SIG-M5 treated with dmso at 0.1 percent for 504 hours (cell line): Measurements from ENCODE around the gene FUT9.
"Not testable (repeated sequence)": the region's sequence is repeated elsewhere in the genome, so short reads cannot be mapped to it uniquely, and the experiment has no call there.

Experiments used
- DNase-seq: peaks from one replicate; lab custom pipeline; 2025; ENCODE audit not compliant: unreplicated experiment; lab: John Stamatoyannopoulos, UW

FUT9 gene

DNA sequence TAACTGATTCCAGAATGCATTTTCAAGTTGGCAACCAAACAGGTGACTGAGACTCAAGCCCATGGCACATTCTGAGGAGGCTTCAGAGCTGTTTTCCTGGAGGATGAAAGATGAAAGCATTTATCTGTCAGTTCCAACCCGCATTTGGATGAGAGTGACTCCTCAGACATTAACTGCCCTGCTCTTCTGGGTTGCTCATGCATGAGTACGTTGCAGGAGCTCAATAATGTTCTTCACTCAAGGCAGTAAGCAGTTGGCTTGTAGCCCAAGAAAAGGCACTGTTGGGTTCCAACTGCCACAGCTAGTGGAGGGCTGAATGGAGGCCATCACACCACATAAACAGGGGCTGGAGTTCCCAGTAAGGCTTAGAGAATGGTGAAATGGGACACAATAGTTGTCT is 155.3 kb downstream of the FUT9 start:
- DNase-seq, result no peak

DNA sequence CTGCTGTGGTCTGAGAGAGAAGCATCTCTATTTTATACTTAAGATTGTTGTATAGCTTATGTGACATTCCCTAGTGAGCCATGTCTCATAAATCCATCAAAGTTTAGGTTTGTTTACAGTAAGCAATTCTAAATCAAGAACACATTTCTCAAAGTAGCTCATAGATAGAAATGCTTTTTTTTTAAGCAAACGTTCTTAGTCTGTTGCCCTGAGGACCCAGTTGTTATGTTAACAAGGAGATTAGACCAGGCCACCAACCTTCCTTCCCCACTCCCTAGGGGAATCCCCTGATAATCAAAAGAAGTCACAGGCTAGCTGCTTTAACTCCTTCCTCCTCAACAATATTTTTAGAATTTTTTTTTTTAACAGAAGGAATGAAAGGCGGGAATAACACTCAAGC is 169.0 kb downstream of the FUT9 start:
- DNase-seq, result no peak

DNA sequence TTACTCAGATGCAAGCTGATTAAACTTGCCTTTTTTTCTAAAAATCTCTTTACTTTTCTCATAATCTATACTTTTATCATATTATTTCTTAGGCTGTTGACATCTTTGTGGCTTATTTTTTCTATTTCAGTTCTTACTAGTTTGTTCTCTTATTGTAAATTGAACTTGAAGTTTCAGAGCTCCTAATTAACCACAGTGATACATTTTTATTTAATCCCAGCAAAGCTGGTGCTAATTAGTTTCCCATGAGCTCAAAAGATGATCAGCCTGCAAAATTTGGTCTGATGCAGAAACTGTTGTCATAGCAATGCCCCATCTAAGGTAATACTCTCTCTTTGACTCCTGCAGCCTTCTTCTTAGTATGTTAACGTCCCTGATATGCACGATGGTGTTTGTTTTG is 170.3 kb downstream of the FUT9 start:
- DNase-seq, result no peak

DNA sequence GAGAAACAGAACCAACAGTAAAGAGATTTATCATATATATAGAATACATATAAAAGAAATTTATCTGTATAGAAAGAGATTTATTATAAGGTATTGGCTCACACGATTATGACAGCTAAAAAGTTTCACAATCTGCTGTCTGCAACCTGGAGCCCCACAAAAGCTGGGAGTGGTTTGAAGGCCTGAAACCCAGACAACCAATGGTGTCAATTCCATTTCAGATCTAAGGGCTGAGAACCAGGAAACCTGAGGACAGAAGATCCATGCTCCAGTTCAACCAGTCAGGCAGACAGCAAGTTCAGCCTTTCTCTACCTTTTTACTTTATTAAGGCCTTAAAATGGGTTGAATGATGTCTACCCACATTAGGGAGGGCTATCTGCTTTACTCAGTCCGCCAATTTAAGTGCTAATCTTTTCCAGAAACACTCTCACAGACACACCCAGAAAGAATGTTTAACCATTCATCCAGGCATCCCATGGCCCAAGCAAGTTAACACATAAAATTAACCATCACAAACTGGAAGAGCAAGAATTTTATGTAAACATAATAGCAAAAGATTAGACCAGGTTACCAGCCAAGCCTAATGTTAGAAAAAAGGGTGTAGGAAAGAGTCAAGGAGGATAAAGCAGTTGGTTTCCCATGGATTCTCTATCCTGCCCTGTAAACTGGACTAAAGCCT is 170.9 kb downstream of the FUT9 start:
- DNase-seq, result no peak

DNA sequence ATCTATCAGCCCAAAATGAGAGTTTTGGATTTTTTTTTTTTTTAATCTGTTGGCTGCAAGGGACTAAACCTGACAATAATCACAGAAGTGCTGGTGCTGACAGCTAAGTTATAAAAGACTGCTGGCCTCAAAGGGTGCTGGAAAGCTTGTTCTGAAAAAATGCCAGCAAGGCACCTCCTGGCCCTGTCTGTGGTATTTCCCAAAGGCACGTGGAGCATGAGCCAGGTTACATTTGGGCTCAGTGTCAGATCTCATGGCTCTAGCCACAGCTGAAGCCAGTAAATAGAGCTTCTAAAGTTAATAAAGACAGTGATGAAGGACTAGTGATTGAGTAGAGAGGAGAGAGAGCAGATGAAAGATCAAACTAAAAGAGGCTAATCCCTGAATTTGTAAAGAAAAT is 178.9 kb downstream of the FUT9 start:
- no peak for DNase-seq

DNA sequence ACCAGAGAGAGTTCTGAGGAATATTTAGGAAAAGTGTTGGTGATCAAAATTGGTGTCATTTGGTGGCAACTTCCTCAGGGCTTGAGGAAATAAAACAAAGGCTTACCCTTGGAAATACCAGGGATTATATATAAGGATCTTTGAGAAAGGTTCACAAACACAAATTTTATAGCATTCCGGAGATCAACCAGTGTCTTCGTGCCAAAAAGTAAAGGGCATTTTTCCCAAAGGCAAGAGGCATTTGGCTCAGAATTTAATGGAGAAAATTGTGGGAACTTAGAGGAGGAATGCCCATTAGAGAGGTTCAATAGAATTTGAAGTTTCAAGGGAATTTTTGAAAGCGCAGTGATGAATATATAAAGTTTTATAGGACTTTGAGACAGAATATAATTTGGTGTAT is 179.5 kb downstream of the FUT9 start:
- DNase-seq, result no peak

DNA sequence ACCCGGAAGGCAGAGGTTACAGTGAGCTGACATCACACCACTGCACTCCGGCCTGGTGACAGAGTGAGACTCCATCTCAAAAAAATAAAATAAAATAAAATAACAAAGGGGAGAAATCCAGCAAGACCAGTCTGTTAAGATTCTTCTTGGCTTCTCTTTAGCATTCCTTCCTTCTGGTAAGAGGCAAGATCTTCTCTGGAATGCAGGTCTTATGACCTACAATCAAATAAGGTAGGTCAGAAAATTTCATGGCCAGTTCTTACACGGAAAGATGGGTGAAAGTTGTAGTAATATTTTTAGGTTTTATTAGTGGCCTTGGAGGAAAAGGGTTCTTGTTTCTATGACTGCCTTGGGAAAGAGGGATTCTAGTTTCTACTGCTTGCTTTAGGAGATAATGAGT is 180.9 kb downstream of the FUT9 start:
- peak; percentile 25 for DNase-seq

DNA sequence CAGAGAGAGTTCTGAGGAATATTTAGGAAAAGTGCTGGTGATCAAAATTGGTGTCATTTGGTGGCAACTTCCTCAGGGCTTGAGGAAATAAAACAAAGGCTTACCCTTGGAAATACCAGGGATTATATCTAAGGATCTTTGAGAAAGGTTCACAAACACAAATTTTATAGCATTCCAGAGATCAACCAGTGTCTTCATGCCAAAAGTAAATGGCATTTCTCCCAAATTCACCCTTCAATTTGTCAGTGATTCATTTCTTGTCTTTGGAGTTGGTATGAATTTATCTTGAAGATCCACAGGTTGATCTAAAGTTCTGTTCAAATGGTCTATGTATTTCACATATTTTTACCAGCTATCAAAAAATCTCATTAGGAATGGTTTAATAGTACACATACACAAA is 181.5 kb downstream of the FUT9 start:
- no peak for DNase-seq

DNA sequence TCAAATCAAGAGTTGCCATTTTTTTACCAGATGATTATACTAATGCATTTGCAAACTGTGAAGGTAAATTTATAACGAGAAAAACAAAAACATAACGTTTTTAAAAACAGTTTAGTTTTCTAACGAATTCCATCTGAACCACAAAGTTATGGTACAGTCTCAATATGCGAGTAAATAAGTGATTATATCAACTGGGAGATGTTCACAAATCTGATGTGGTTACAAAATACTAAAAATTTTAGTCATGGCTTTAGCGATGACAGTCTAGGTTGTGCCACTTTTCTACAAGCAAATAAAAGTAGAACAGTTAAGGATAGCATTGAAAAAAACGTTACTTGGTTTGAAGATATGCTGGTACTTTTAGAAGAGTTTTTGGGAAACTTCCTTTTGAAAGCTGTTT is 186.8 kb downstream of the FUT9 start:
- DNase-seq, result no peak

DNA sequence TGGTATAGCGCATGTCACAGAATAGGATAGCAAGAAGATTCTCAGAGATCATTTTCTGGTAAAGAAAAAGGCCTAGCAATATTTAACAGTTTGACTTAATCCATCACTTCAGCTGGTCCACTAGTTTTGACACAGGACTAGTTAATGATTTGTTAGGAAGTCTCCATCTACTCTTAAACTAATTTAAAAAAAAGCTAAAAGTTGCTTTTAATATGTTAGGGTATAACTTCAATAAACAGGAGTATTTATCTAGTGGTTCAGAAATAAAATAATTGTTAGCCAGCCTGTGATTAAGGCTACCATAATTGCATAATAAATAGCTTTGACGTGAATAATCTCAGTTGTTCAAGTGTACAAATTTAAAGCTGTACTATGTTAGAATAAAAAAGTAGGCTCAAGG is 195.6 kb downstream of the FUT9 start:
- DNase-seq, result no peak

DNA sequence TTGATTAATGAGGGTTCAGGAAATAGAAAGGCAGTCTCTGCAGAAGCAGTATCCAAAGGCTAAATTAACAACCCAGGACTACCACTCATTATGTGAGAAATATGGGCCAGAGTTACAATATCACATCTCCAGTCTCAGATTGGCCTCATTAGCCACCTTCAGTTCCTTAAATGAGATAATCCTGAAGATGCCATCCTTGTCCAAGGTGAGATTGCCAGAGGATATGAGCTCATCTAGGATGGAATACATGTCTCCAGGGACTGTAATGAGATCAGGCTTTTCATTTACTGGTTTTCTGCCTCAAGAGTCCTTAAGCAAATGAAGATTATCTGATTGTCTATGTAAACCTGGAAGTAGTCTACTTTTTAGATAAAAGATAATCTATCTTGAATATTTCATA is 196.3 kb downstream of the FUT9 start:
- DNase-seq, result no peak

DNA sequence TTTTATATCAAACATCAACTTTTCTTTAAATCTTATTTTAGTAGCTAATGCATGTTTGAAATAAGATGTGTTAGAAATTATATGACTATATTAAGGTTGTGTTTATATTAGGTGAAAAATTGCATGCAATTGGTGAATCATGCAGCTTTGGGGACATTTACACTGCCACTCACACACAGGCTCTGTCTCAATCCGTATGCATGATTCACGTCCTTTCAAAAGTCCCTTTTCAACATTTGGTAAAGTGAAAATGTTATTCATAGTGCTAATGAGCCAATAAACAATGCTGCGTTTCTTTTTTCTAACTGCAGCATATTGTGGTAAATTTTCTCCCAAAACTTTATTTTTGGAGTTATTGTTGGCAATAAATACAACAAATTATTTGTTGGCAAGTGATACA is 198.0 kb downstream of the FUT9 start:
- DNase-seq, result no peak

DNA sequence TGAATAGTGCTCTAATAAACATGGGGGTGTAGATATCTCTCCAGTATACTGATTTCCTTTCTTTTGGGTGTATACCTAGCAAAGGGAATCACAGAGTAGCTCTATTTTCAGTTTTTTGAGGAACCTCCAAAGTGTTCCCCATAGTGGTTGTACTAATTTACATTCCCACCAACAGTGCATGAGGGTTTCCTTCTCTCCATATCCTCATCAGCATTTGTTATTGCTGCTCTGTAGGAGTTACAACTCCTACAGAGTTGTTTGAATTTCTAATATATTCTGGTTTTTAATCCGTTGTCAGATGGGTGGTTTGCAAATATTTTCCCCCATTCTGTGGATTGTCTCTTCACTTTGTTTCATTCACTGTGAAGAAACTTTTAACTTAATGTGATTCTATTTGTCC is 207.9 kb downstream of the FUT9 start:
- DNase-seq, result no peak

DNA sequence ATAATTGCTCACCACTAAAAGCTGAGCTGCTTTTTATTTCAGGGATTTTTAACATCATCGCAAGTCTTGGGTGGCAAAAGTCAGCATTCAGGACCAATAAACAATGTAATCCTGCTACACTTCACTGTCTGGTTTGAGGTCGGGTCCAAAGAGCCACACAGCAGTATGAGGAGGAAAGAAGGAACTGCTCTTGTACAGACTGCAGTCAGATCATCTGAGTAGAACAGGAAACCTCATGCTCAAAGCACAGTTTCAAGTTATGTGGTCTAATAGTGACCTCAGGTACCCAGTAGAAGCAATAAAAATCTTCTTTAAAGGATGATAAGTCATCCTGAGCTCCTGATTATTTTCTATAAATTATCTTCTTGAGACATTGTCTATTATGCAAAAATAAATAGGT is 211.4 kb downstream of the FUT9 start:
- no peak for DNase-seq

DNA sequence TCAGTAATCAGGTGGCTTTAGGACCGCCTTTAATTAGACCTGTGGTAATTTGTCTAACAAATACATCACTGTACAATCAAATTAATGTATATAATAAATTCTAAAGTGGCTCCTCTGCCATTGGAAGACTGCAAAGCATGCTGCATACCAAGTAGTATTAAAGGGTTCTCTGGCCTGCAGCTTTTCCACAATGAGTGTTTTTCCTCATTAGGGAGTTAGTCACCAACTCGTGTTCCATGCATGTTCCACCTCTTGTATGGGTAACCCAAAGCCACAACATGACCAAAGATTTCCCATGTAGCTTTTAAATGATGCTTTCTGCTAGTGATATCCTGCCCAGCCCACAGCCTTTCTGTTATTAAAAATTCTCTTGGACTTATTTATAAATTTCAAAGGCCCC is 218.7 kb downstream of the FUT9 start:
- no peak for DNase-seq

DNA sequence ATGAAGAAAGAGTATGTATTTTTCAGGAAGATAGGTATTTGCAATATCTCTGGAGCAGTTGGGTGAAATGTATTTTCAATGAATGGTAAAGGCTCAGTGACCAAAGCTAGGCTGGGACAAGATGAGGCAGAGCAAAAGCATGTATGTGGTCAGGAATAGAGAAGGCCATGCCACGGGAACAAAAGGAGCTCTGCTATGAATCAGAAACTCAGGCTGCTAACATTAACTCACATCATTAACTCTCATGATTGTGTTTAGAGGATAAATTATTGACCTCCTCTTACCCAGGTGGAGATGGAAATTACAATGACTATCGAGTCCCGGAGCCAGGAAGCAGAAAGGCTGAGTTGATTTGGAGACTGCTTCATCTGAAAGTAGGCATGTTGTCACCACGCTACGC is 220.2 kb downstream of the FUT9 start:
- DNase-seq, result no peak

DNA sequence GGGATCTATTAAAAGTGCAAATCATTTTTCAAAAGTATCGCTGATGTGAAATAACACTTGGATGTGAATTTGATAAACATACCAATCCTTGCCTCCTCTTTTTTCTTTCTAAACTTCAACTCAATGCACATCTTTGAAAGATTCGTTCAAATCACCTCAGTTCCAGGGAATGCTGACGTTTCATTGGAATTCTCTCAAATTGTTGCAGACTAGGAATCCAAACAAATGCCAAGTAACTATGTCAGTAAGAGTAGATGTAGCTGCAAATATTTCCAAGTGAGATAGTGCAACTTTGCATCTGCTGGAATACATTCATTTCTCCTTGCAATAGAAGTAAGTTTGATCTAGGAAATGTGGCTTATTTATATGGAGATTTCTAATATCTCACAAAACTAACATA is 220.7 kb downstream of the FUT9 start:
- no peak for DNase-seq

DNA sequence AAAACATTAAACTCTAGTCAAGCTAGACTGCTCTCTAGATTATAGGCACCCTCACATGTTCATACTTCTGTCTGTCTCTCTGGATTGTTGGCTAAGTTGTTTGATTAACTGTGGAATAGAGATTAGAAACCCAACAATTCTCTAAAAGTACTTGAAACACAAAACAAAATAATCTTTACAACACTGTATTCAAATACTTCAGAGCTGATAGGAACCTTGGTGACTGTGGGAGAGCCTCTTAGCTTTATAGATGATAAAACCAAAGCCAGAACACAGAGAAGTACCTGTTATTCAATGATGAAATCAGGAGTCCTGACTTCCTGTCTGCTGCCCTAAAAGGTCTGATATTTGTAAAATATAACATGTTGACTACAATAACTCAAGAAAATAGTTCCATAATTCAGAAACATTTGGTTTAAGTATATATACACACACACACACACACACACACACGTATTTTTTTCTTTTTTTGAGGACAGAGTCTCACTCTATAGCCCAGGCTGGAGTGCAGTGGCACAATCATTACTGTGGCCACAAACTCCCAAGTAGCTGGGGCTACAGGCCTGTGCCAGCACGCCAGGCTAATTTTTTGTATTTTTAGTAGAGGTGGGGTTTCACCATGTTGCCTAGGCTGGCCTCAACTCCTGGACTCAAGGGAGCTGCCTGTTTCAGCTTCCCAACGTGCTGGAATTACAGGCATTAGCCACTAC is 222.0 kb downstream of the FUT9 start:
- DNase-seq, result no peak

DNA sequence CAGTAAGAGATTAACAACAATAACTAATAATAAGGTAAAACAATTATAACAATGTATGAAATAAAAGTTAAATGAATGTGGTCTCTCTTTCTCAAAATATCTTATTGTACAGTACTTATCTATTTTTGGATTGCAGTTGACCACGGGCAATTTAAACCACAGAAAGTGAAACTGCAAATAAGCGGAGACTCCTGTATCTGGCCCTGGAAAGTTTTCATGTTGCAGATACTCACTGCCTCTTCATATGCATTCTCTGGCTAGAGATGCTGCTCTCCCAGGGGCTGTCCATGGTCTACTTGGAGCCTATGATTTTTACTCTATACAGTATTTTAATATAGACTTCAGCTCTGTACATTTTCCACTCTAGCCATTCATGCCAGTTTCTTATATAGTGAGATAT is 230.8 kb downstream of the FUT9 start:
- no peak for DNase-seq

DNA sequence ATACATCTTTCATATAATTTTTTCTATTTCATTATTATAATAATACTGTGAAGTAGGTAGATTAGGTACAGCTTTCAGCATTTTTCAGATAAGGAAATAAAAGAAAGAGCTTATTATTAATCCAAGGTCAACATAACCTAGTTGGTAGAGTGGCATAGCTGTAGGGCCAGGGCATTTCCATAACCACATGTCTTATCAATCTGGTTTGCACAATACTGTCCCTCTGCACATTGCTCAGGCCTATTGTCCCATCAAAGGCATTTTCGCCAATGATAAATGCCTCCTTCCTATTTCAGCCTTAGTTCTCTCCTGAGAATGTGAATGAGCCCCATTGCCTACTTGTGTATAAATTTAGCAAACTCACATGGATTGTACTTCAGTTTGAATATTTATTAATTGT is 234.0 kb downstream of the FUT9 start:
- no peak for DNase-seq

DNA sequence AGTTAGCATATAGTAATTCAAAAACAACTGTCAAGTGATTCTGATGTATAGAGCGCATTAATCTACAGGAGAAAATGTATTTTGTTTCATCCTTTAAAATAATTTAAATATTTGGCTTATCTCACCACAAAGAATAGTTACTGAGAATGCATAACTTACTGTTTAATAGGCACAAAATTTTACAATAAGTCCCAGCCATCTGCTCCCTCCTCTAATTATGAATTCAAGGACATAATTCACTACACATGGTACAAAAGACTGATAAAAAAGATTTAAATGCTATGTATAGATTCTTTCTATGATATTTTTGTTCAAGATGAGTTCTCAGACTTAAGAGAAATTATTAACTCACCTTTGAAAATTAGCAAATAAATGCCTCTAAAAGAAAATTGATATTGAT is 242.0 kb downstream of the FUT9 start:
- no peak for DNase-seq

DNA sequence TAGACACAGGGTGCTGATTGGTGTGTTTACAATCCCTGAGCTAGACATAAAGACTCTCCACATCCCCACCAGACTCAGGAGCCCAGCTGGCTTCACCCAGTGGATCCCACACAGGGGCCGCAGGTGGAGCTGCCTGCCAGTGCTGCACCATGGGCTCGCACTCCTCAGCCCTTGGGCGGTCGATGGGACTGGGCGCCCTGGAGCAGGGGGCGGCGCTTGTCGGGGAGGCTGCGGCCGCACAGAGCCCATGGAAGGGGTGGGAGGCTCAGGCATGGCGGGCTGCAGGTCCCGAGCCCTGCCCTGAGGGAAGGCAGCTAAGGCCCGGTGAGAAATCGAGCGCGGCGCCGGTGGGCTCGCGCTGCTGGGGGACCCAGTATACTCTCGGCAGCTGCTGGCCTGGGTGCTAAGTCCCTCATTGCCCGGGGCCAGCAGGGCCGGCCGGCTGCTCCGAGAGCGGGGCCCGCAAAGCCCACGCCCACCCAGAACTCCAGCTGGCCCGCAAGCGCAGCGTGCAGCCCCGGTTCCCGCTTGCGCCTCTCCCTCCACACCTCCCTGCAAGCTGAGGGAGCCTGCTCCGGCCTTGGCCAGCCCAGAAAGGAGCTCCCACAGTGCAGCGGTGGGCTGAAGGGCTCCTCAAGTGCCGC is 245.1 kb downstream of the FUT9 start:
- DNase-seq, result not testable (repeated sequence)
